ENCODE measurements around the gene TIMM44. TPM values are rescaled to one million over a fixed set of nuclear protein-coding genes. Genes with fewer than 3 reads are reported as not detected.

TIMM44 gene
- total RNA-seq, 1 donor from 2014 or later: 96.1 TPM

DNA sequence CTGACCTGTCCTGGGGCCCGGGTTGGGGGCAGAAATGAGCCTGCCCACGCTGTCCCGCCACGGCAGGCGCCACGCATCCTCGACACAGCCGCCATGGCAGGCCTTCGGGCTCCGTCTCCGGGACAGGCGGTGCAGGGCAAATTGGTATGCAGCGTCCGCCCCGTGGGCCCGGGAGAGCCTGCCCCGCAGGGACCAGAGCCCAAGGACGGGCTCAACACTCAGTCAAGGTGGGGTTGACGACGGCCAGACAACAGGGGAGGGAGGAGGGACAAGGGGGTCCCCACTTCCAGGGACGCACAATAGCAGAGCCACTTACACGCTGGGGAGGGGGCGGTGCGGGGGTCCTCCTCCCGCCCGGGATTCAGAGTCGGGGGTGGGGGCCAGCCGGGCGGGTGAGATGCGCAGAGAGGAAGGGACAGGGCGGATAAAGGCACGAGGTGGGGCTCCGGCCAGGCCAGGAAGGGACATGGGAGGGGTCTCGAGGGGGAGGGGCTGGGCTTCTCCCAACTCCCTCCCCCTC lies 18.8 kb downstream of the TIMM44 start:
- H3K36me3 ChIP-seq (ENCODE audit: control insufficient read depth, insufficient read depth, low read length): peaks cover 10% of the 10 kb centered on the region
- H3K27me3 ChIP-seq (ENCODE audit: control insufficient read depth, insufficient read depth, low read length): no peaks in the 10 kb centered on the region
- H3K4me3 ChIP-seq (ENCODE audit: low read depth, low read length): no peak overlapping the region
- no peak for FAIRE-seq
- DNase-seq (ENCODE audit: low read depth): no peak
- TF ChIP-seq, protein P1, sequence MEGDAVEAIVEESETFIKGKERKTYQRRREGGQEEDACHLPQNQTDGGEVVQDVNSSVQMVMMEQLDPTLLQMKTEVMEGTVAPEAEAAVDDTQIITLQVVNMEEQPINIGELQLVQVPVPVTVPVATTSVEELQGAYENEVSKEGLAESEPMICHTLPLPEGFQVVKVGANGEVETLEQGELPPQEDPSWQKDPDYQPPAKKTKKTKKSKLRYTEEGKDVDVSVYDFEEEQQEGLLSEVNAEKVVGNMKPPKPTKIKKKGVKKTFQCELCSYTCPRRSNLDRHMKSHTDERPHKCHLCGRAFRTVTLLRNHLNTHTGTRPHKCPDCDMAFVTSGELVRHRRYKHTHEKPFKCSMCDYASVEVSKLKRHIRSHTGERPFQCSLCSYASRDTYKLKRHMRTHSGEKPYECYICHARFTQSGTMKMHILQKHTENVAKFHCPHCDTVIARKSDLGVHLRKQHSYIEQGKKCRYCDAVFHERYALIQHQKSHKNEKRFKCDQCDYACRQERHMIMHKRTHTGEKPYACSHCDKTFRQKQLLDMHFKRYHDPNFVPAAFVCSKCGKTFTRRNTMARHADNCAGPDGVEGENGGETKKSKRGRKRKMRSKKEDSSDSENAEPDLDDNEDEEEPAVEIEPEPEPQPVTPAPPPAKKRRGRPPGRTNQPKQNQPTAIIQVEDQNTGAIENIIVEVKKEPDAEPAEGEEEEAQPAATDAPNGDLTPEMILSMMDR (IDR thresholded peaks at IDR 0.05; ENCODE audit: insufficient read depth, low read length, severe bottlenecking): no peak

DNA sequence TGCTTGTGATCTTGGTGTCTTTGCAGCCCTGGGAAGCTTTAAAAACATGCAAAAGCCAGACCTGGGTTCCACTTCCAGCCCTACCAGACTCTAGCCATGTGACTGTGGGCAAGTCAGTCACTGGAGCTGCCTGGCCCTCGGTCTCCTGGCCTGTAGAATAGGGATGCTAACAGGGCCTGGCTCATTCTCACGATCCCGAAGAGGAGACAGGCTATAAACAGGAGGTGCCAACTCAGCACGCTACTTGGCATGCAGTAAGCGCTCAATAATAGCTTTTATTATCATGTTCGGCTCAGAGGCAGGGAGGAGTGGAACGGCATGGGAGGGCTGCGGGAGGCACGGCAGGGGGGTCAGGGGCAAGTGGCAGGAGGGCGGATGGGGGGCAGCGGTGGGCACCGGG lies 19.2 kb downstream of the TIMM44 start:
- H3K36me3 ChIP-seq (ENCODE audit: control insufficient read depth, insufficient read depth, low read length): peaks cover 10% of the 10 kb centered on the region
- H3K4me3 ChIP-seq (ENCODE audit: low read depth, low read length): no peak overlapping the region
- no peaks in the 10 kb centered on the region for H3K27me3 ChIP-seq (ENCODE audit: control insufficient read depth, insufficient read depth, low read length)
- DNase-seq (ENCODE audit: low read depth) (no peak), FAIRE-seq (no peak)
- TF ChIP-seq, protein P1 (IDR thresholded peaks at IDR 0.05; ENCODE audit: insufficient read depth, low read length, severe bottlenecking): no peak

DNA sequence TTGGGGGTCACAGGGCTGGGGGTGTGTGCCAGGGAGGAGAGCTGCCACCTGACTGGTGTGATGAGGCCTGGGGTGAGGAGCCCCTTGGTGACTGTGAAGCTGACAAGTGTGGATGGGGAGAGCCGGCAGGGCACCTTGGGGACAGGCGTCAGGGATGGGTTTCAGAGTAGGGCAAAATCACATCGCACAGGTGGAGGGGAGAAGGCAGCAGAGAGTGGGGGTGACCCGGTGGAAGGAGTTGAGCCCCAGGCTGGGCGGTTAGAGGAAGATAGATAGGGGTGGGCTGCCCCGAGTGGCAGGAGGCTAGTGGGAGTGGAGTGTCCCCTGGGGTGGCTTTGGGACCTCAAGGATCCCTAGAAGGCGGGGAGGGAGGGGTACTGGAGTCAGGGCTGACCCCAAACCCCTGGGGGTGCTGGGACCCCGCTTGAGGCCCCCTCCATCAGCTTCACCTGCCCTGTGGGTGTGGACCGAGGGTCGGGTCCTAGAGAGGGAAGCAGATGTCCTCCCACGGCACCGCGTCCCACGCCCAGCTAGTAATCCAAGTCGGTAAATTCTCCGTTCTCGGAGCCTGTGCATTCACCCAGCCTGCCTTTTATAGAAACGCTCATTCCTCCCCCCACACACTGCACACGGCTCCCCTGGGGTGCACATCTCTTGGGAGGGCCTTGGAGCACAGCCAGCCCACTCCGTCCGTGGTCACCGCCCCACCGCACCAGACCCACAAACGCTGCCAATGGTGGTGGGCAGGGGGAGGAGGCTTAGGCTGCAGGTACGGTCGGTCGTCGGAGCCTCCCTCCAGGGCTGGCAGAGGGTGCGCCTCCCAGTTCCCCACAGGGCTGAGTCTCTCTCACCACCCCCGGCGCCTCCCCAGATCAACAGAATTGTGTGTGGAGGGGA lies 19.9 kb downstream of the TIMM44 start:
- DNase-seq (ENCODE audit: low read depth) (no peak), FAIRE-seq (no peak)
- Histone ChIP-seq H3K4me3 (ENCODE audit: low read depth, low read length) (no peak overlapping the region), H3K36me3 (ENCODE audit: control insufficient read depth, insufficient read depth, low read length) (peaks cover 10% of the 10 kb centered on the region), H3K27me3 (ENCODE audit: control insufficient read depth, insufficient read depth, low read length) (no peaks in the 10 kb centered on the region)
- TF ChIP-seq, protein P1 (IDR thresholded peaks at IDR 0.05; ENCODE audit: insufficient read depth, low read length, severe bottlenecking): no peak

DNA sequence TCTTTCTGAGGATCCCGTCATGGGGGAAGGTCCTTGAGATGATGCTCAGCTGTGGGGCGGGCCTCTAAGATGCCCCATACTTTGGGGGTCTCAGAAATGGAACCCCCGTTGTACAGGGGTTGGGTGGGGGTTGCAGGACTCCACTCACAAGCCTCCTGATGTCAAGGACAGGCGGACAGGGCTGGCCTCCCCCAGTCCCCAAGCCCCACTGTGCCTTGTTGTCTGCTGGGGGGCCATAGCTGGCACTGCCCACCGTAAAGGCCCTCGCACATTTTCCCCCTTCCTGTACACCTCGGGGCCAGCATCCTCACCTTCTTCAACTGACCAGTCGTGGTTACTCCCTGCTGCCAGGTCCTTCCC lies 20.6 kb downstream of the TIMM44 start:
- TF ChIP-seq, protein P1 (IDR thresholded peaks at IDR 0.05; ENCODE audit: insufficient read depth, low read length, severe bottlenecking): no peak
- H3K4me3 ChIP-seq (ENCODE audit: low read depth, low read length): no peak overlapping the region
- FAIRE-seq (no peak), DNase-seq (ENCODE audit: low read depth) (no peak)
- no peaks in the 10 kb centered on the region for H3K27me3 ChIP-seq (ENCODE audit: control insufficient read depth, insufficient read depth, low read length)
- peaks cover 10% of the 10 kb centered on the region for H3K36me3 ChIP-seq (ENCODE audit: control insufficient read depth, insufficient read depth, low read length)

DNA sequence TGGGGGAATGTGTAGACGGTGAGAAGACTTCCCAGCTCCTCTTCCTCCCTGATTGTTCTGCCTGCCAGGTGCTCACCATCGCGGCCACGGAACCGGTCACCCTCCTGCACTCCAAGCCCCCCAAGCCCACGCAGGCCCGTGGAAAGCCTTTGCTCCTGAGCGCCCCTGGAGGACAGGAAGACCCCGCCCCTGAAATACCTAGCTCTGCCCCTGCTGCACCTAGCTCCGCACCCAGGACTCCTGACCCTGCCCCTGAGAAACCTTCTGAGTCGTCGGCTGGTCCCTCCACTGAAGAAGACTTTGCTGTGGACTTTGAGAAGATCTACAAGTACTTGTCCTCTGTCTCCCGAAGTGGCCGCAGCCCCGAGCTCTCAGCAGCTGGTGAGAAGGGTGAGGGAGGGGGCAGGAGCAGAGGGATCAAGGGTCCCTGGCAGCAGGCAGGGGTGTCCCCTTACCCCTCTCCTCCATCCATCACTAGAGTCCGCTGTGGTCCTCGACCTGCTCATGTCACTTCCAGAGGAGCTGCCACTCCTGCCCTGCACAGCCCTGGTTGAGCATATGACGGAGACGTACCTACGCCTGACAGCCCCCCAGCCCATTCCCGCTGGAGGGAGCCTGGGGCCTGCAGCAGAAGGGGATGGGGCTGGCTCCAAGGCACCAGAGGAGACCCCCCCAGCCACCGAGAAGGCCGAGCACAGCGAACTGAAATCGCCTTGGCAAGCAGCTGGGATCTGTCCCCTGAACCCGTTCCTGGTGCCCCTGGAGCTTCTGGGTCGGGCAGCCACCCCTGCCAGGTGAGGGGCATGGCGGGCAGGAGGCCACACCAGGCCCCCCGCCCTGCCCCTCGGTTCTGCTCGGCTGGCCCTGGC lies 21.3 kb downstream of the TIMM44 start:
- Histone ChIP-seq H3K4me3 (ENCODE audit: low read depth, low read length) (no peak overlapping the region), H3K27me3 (ENCODE audit: control insufficient read depth, insufficient read depth, low read length) (no peaks in the 10 kb centered on the region), H3K36me3 (ENCODE audit: control insufficient read depth, insufficient read depth, low read length) (peaks cover 10% of the 10 kb centered on the region)
- TF ChIP-seq, protein P1 (IDR thresholded peaks at IDR 0.05; ENCODE audit: insufficient read depth, low read length, severe bottlenecking): no peak
- FAIRE-seq (no peak), DNase-seq (ENCODE audit: low read depth) (no peak)
